ENCODE measurements around the gene VIPR2.

The VIPR2 gene

DNA sequence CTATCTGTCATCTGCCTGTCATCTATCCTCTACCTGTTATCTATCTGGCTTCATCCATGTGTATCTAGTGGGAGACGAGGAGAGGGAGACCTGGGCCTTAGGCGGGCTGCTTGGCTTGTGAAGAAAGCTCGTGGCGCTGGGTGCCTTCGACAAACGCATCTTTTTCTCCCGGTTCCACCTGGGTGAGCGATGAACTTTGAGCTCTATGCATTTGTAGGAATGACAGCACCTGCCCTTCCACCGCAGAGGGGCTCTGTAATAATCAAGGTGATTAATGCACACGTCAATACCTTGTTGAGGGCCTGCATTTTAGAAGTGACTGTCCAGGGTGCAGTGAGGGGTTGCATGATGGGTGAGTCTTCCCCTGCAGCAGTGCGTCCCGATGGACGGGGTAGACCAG, 2.6 kb upstream of the VIPR2 start:
- no peaks in the 10 kb centered on the region for H3K79me1 ChIP-seq (ENCODE audit: low read depth, low read length)
- no peak overlapping the region for H4K8ac ChIP-seq (ENCODE audit: low read depth, low read length)
- H3K36me3 ChIP-seq (replicated peaks in 1 of 2; ENCODE audit: control insufficient read depth in 2 of 2, insufficient read depth in 2 of 2, low read length in 2 of 2), result no peaks in the 10 kb centered on the region
- DNase-seq (ENCODE audit: low spot score), result no peak
- no peak overlapping the region for H3K23ac ChIP-seq (ENCODE audit: low read depth, low read length, poor library complexity)
- no peak overlapping the region for H3K18ac ChIP-seq (ENCODE audit: low read length)
- no CpG with 5 or more reads among the region's 13 CpGs for WGBS, 2 donors (ENCODE audit: extremely low coverage in 2 of 2, insufficient read length in 2 of 2, insufficient replicate concordance in 1 of 2)
- peaks cover 3 to 79% (median 28%) of the 10 kb centered on the region in 3 experiments for H3K27me3 ChIP-seq (ENCODE audit: control insufficient read depth in 3 of 3, insufficient read depth in 3 of 3, low read depth in 1 of 3, low read length in 3 of 3)
- H2BK15ac ChIP-seq (ENCODE audit: low read length), result no peak overlapping the region
- H3K4me2 ChIP-seq (ENCODE audit: insufficient read depth, low read length, poor library complexity, severe bottlenecking), result no peak overlapping the region
- no peak overlapping the region for H2BK5ac ChIP-seq (ENCODE audit: low read length)
- H3K27ac ChIP-seq (replicated peaks; ENCODE audit: low read length), result no peak overlapping the region
- no peak overlapping the region for H3K14ac ChIP-seq (ENCODE audit: low read length)
- no peak overlapping the region for H3K9ac ChIP-seq (ENCODE audit: low read depth, low read length, poor library complexity)
- no peak overlapping the region for H4K91ac ChIP-seq (ENCODE audit: low read depth, low read length, poor library complexity)
- no peak overlapping the region for H2BK12ac ChIP-seq (ENCODE audit: low read length)
- H2AFZ ChIP-seq (ENCODE audit: low read length), result no peak overlapping the region
- H3K4me3 ChIP-seq (ENCODE audit: low read length in 2 of 2), result no peak overlapping the region
- no peak overlapping the region for H2BK120ac ChIP-seq (ENCODE audit: low read depth, low read length)
- peaks cover 0 to 5% of the 10 kb centered on the region in 2 donors for H3K9me3 ChIP-seq (replicated peaks in 1 of 2; ENCODE audit: control insufficient read depth in 2 of 2, insufficient read depth in 1 of 2, low read depth in 1 of 2, low read length in 2 of 2)
- peaks cover 0 to 2% of the 10 kb centered on the region in 2 donors for H3K4me1 ChIP-seq (ENCODE audit: control insufficient read depth in 2 of 2, insufficient read depth in 1 of 2, low read depth in 1 of 2, low read length in 2 of 2)
- H3K4ac ChIP-seq (ENCODE audit: low read length), result no peak overlapping the region
- H2AK5ac ChIP-seq (ENCODE audit: low read depth, low read length), result no peak overlapping the region

GRCh38 chr7:159146084-159146858, 1.6 kb upstream of the VIPR2 start:
- 100% methylated on average over 6 of the region's 8 CpGs for WGBS, 2 donors (ENCODE audit: extremely low coverage in 2 of 2, insufficient read length in 2 of 2, insufficient replicate concordance in 1 of 2)
- Histone ChIP-seq H3K27ac (replicated peaks; ENCODE audit: low read length) (no peak overlapping the region), H2BK120ac (ENCODE audit: low read depth, low read length) (no peak overlapping the region), H3K23ac (ENCODE audit: low read depth, low read length, poor library complexity) (no peak overlapping the region), H3K4me3 (ENCODE audit: low read length in 2 of 2) (no peak overlapping the region), H3K36me3 (replicated peaks in 1 of 2; ENCODE audit: control insufficient read depth in 2 of 2, insufficient read depth in 2 of 2, low read length in 2 of 2) (no peaks in the 10 kb centered on the region), H2AK5ac (ENCODE audit: low read depth, low read length) (no peak overlapping the region), H3K9ac (ENCODE audit: low read depth, low read length, poor library complexity) (no peak overlapping the region), H3K18ac (ENCODE audit: low read length) (no peak overlapping the region), H3K4me2 (ENCODE audit: insufficient read depth, low read length, poor library complexity, severe bottlenecking) (no peak overlapping the region), H3K4me1 (ENCODE audit: control insufficient read depth in 2 of 2, insufficient read depth in 1 of 2, low read depth in 1 of 2, low read length in 2 of 2) (peaks cover 0 to 5% of the 10 kb centered on the region in 2 donors), H3K79me1 (ENCODE audit: low read depth, low read length) (no peaks in the 10 kb centered on the region), H3K4ac (ENCODE audit: low read length) (no peak overlapping the region), H3K27me3 (ENCODE audit: control insufficient read depth in 3 of 3, insufficient read depth in 3 of 3, low read depth in 1 of 3, low read length in 3 of 3) (peaks cover 3 to 83% (median 28%) of the 10 kb centered on the region in 3 experiments), H4K91ac (ENCODE audit: low read depth, low read length, poor library complexity) (no peak overlapping the region), H2BK12ac (ENCODE audit: low read length) (no peak overlapping the region), H3K9me3 (replicated peaks in 1 of 2; ENCODE audit: control insufficient read depth in 2 of 2, insufficient read depth in 1 of 2, low read depth in 1 of 2, low read length in 2 of 2) (peaks cover 0 to 5% of the 10 kb centered on the region in 2 donors), H2AFZ (ENCODE audit: low read length) (no peak overlapping the region), H4K8ac (ENCODE audit: low read depth, low read length) (no peak overlapping the region), H3K14ac (ENCODE audit: low read length) (no peak overlapping the region), H2BK5ac (ENCODE audit: low read length) (no peak overlapping the region), H2BK15ac (ENCODE audit: low read length) (no peak overlapping the region)
- DNase-seq (ENCODE audit: low spot score), result no peak

GRCh38 chr7:159145490-159145855, 806 bp upstream of the VIPR2 start:
- H2BK5ac ChIP-seq (ENCODE audit: low read length), result no peak overlapping the region
- no peak overlapping the region for H2BK12ac ChIP-seq (ENCODE audit: low read length)
- H3K79me1 ChIP-seq (ENCODE audit: low read depth, low read length), result no peaks in the 10 kb centered on the region
- no peak overlapping the region for H4K8ac ChIP-seq (ENCODE audit: low read depth, low read length)
- H4K91ac ChIP-seq (ENCODE audit: low read depth, low read length, poor library complexity), result no peak overlapping the region
- H3K27ac ChIP-seq (replicated peaks; ENCODE audit: low read length), result no peak overlapping the region
- no peak overlapping the region for H3K23ac ChIP-seq (ENCODE audit: low read depth, low read length, poor library complexity)
- H2BK120ac ChIP-seq (ENCODE audit: low read depth, low read length), result no peak overlapping the region
- DNase-seq (ENCODE audit: low spot score), result no peak
- H3K14ac ChIP-seq (ENCODE audit: low read length), result no peak overlapping the region
- H3K9me3 ChIP-seq (replicated peaks in 1 of 2; ENCODE audit: control insufficient read depth in 2 of 2, insufficient read depth in 1 of 2, low read depth in 1 of 2, low read length in 2 of 2), result peaks cover 0 to 5% of the 10 kb centered on the region in 2 donors
- no peak overlapping the region for H3K4ac ChIP-seq (ENCODE audit: low read length)
- no peak overlapping the region for H3K4me3 ChIP-seq (ENCODE audit: low read length in 2 of 2)
- H2BK15ac ChIP-seq (ENCODE audit: low read length), result peak overlapping the region; percentile 42
- peak overlapping the region; percentile 81 for H3K4me2 ChIP-seq (ENCODE audit: insufficient read depth, low read length, poor library complexity, severe bottlenecking)
- H2AK5ac ChIP-seq (ENCODE audit: low read depth, low read length), result peak overlapping the region; percentile 51
- WGBS, 2 donors (ENCODE audit: extremely low coverage in 2 of 2, insufficient read length in 2 of 2, insufficient replicate concordance in 1 of 2), result no CpG with 5 or more reads among the region's 30 CpGs
- H3K9ac ChIP-seq (ENCODE audit: low read depth, low read length, poor library complexity), result no peak overlapping the region
- no peak overlapping the region for H2AFZ ChIP-seq (ENCODE audit: low read length)
- peaks cover 3 to 81% (median 28%) of the 10 kb centered on the region in 3 experiments for H3K27me3 ChIP-seq (ENCODE audit: control insufficient read depth in 3 of 3, insufficient read depth in 3 of 3, low read depth in 1 of 3, low read length in 3 of 3)
- H3K4me1 ChIP-seq (ENCODE audit: control insufficient read depth in 2 of 2, insufficient read depth in 1 of 2, low read depth in 1 of 2, low read length in 2 of 2), result peaks cover 0 to 10% of the 10 kb centered on the region in 2 donors
- peak overlapping the region; percentile 34 for H3K18ac ChIP-seq (ENCODE audit: low read length)
- no peaks in the 10 kb centered on the region for H3K36me3 ChIP-seq (replicated peaks in 1 of 2; ENCODE audit: control insufficient read depth in 2 of 2, insufficient read depth in 2 of 2, low read length in 2 of 2)
